Lower leg skin (tissue), 4 donors: ENCODE measurements around the gene MPIG6B. TPM values are rescaled to one million over a fixed set of nuclear protein-coding genes. Genes with fewer than 3 reads are reported as not detected.

ENCODE experiments used
- DNase-seq, 2 donors: peaks; one replicate each; pipeline ENCODE4 v3.0.0-alpha.2; 2019; ENCODE audit warnings: low spot score in 2 of 2
- H3K4me3 ChIP-seq: fragments of 200-600 bp; sonication (generic); 2 replicates; pipeline ENCODE4 v1.5.1; 2017; ENCODE audit warnings: mild to moderate bottlenecking, low read depth; ENCODE audit not compliant: poor library complexity, severe bottlenecking
- CTCF ChIP-seq, 3 donors: fragments of 450-650 bp; IDR thresholded peaks; one replicate each; pipeline ENCODE4 v1.5.1; 2016; ENCODE audit warnings: antibody characterized with exemption in 3 of 3, mild to moderate bottlenecking in 3 of 3, moderate library complexity in 2 of 3
- POLR2A ChIP-seq, 2 donors: fragments of 450-650 bp; IDR thresholded peaks; one replicate each; pipeline ENCODE4 v1.6.1; 2016 to 2017; ENCODE audit warnings: antibody characterized with exemption in 2 of 2, mild to moderate bottlenecking in 1 of 2, moderate library complexity in 1 of 2
- WGBS, 2 donors: methylation state at CpG; one replicate each; pipeline ENCODE4 v1.1.5; 2018; 5-methylcytosine and 5-hydroxymethylcytosine counted together
- intact Hi-C: fragments of 100-400 bp; cut with DNase I; formaldehyde crosslinking; loops from one replicate; pipeline ENCODE4 v1.15.0; 2023; ENCODE audit warnings: low total_unique reads
- total RNA-seq, 4 donors: library from RNA; depleted of rRNA; stranded (reverse); fragments of >200 nt; gene quantifications; one replicate each; pipeline ENCODE4 v1.1.0, GENCODE V29; 2016

The MPIG6B gene
- total RNA-seq, 4 donors from 2014 or later = 6.0 to 10.5 (median 7.9) TPM

GRCh38 chr6:31730631-31731086 is 7.5 kb downstream of the MPIG6B start:
- H3K4me3 ChIP-seq = no peak overlapping the region
- WGBS, 2 donors = 58 to 66% methylated on average over 11 of the region's 11 CpGs
- DNase-seq = no peak
- intact Hi-C loops = no loop called here
- no peak for TF ChIP-seq POLR2A (IDR thresholded peaks at IDR 0.05)

GRCh38 chr6:31732029-31732428 is 8.9 kb downstream of the MPIG6B start:
- TF ChIP-seq POLR2A (IDR thresholded peaks at IDR 0.05) = no peak
- no peak for TF ChIP-seq CTCF (IDR thresholded peaks at IDR 0.05)
- H3K4me3 ChIP-seq = no peak overlapping the region
- intact Hi-C loops = no loop called here
- 59 to 62% methylated on average over 3 of the region's 3 CpGs for WGBS, 2 donors
- DNase-seq = no peak

- no peak for TF ChIP-seq CTCF (IDR thresholded peaks at IDR 0.05)
- no peak for TF ChIP-seq POLR2A (IDR thresholded peaks at IDR 0.05)
- WGBS, 2 donors = 76 to 84% methylated on average over 4 of the region's 4 CpGs
- H3K4me3 ChIP-seq = no peak overlapping the region
- intact Hi-C loops = no loop called here
- DNase-seq = no peak
Observed at GRCh38 chr6:31733734-31734133, 10.6 kb downstream of the MPIG6B start.

- WGBS, 2 donors = 0 to 4% methylated on average over 2 of the region's 2 CpGs
- intact Hi-C loops = no loop called here
- DNase-seq = no peak
- no peak for TF ChIP-seq CTCF (IDR thresholded peaks at IDR 0.05)
- no peak for TF ChIP-seq POLR2A (IDR thresholded peaks at IDR 0.05)
- H3K4me3 ChIP-seq = peak overlapping the region; percentile 89
Observed at GRCh38 chr6:31734247-31734820, 11.2 kb downstream of the MPIG6B start.

GRCh38 chr6:31734821-31735406 is 11.7 kb downstream of the MPIG6B start:
- TF ChIP-seq CTCF (IDR thresholded peaks at IDR 0.05) = no peak
- TF ChIP-seq POLR2A (IDR thresholded peaks at IDR 0.05) = no peak
- WGBS, 2 donors = 0 to 1% methylated on average over 18 of the region's 18 CpGs
- H3K4me3 ChIP-seq = peak overlapping the region; percentile 89
- peak; percentile 49 to 92 for DNase-seq
- intact Hi-C loops = no loop called here

- DNase-seq = peak; percentile 89 to 98
- intact Hi-C loops = no loop called here
- H3K4me3 ChIP-seq = peak within 1 kb of the TSS; percentile 89
- 0% methylated on average over 23 to 24 of the region's 24 CpGs for WGBS, 2 donors
- peak in 1 of 2 donors; percentile 68 for TF ChIP-seq POLR2A (IDR thresholded peaks at IDR 0.05)
- no peak for TF ChIP-seq CTCF (IDR thresholded peaks at IDR 0.05)
Observed at GRCh38 chr6:31736021-31736767, 13.0 kb downstream of the MPIG6B start, which contains the start of gene CLIC1. Gene CLIC1 (minus strand): TSS chr6:31736530. CDS start chr6:31736300, 230 bp downstream.
